ENCODE measurements around the gene SDC3. TPM values are rescaled to one million over a fixed set of nuclear protein-coding genes. Genes with fewer than 3 reads are reported as not detected.

SDC3 gene
- total and polyA plus RNA-seq, 2 donors (not counting 1 experiment from before 2014, with no cell fraction given): 13.7 to 32.9 TPM

GRCh38 chr1:30878016-30878415 lies 30.5 kb downstream of the SDC3 start:
- Histone ChIP-seq H3K36me3 (ENCODE audit: control insufficient read depth, insufficient read depth, low read length) (peaks cover 2% of the 10 kb centered on the region), H4K20me1 (ENCODE audit: control insufficient read depth, extremely low read depth, insufficient read depth, low read length) (no peaks in the 10 kb centered on the region), H3K9ac (ENCODE audit: insufficient read depth, low read length) (no peak overlapping the region), H3K4me2 (ENCODE audit: extremely low read depth, insufficient read depth, low read length) (no peak overlapping the region), H3K27me3 (ENCODE audit: control insufficient read depth, insufficient read depth, low read length) (no peaks in the 10 kb centered on the region), H3K4me1 (ENCODE audit: control insufficient read depth, extremely low read depth, insufficient read depth, low read length) (no peaks in the 10 kb centered on the region), H3K27ac (ENCODE audit: insufficient read depth, low read length) (no peak overlapping the region), H2AFZ (ENCODE audit: low read length) (no peak overlapping the region), H3K4me3 (replicated peaks in 1 of 4; ENCODE audit: control extremely low read depth in 1 of 4, insufficient read depth in 1 of 4, low read depth in 3 of 4, low read length in 4 of 4) (no peak overlapping the region), H3K9me3 (ENCODE audit: control insufficient read depth, insufficient read depth, low read depth, low read length) (no peaks in the 10 kb centered on the region), H3K79me2 (ENCODE audit: control insufficient read depth, insufficient read depth, low read length) (no peaks in the 10 kb centered on the region)
- no peak for TF ChIP-seq CTCF (conservative IDR thresholded peaks at IDR 0.05 in 1 of 2, IDR thresholded peaks at IDR 0.05 in 1 of 2; ENCODE audit: low read depth in 1 of 2, low read length in 2 of 2)
- TF ChIP-seq EZH2 (IDR thresholded peaks at IDR 0.05; ENCODE audit: low read length, missing control alignments): no peak
- no peak for DNase-seq (ENCODE audit: low read depth in 2 of 2)

- H3K9ac ChIP-seq (ENCODE audit: insufficient read depth, low read length): no peak overlapping the region
Measured at GRCh38 chr1:30877205-30877912, 31.2 kb downstream of the SDC3 start.

More at GRCh38 chr1:30877205-30877912, 31.2 kb downstream of the SDC3 start:
- Histone ChIP-seq H2AFZ (ENCODE audit: low read length) (no peak overlapping the region), H3K4me1 (ENCODE audit: control insufficient read depth, extremely low read depth, insufficient read depth, low read length) (no peaks in the 10 kb centered on the region), H3K9me3 (ENCODE audit: control insufficient read depth, insufficient read depth, low read depth, low read length) (no peaks in the 10 kb centered on the region), H3K4me2 (ENCODE audit: extremely low read depth, insufficient read depth, low read length) (no peak overlapping the region), H3K4me3 (replicated peaks in 1 of 4; ENCODE audit: control extremely low read depth in 1 of 4, insufficient read depth in 1 of 4, low read depth in 3 of 4, low read length in 4 of 4) (no peak overlapping the region), H3K79me2 (ENCODE audit: control insufficient read depth, insufficient read depth, low read length) (no peaks in the 10 kb centered on the region), H3K27ac (ENCODE audit: insufficient read depth, low read length) (no peak overlapping the region), H4K20me1 (ENCODE audit: control insufficient read depth, extremely low read depth, insufficient read depth, low read length) (no peaks in the 10 kb centered on the region), H3K36me3 (ENCODE audit: control insufficient read depth, insufficient read depth, low read length) (peaks cover 4% of the 10 kb centered on the region), H3K27me3 (ENCODE audit: control insufficient read depth, insufficient read depth, low read length) (no peaks in the 10 kb centered on the region)
- peak; percentile 72 to 93 for DNase-seq (ENCODE audit: low read depth in 2 of 2)
- TF ChIP-seq EZH2 (IDR thresholded peaks at IDR 0.05; ENCODE audit: low read length, missing control alignments) (no peak), CTCF (conservative IDR thresholded peaks at IDR 0.05 in 1 of 2, IDR thresholded peaks at IDR 0.05 in 1 of 2; ENCODE audit: low read depth in 1 of 2, low read length in 2 of 2) (no peak)

Data from fibroblast of lung (primary cell).